ENCODE measurements around the gene TRPV3. TPM values are rescaled to one million over a fixed set of nuclear protein-coding genes. Genes with fewer than 3 reads are reported as not detected.
"Not testable (repeated sequence)": the region's sequence is repeated elsewhere in the genome, so short reads cannot be mapped to it uniquely, and the experiment has no call there.

The TRPV3 gene
- total RNA-seq, 1 donor from 2014 or later: 0.11 TPM

DNA sequence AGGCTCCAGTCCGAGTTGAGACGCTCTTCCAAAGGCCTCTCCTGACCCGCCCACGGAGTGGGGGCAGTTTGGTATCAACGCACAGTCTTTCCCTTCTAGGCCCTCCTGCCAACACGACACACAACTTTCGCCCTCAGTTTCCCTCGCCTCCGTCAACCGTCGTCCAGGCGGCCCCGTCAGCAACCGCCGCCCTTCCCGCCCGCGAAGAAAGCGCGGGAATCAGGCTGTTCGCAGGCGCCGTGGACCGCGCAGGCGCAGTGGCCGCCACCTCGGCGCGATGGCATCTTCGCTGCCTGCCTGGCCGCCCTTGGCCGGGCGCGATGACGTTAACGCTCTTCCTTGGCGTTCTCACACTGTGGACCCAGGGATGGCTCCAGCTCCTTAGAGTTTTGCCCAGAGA lies 86.0 kb downstream of the TRPV3 start, which contains the start of gene SPATA22:
Gene SPATA22 (minus strand): TSS at position 221 of the 400 bp plus-strand sequence. CDS start 2,494 bp downstream, outside the sequence.
- Histone ChIP-seq H3K36me3 (no peaks in the 10 kb centered on the region), H3K9me3 (no peaks in the 10 kb centered on the region), H3K27me3 (no peaks in the 10 kb centered on the region), H3K4me1 (no peaks in the 10 kb centered on the region), H3K4me3 (no peak within 1 kb of the TSS), H3K27ac (no peak within 1 kb of the TSS)
- no peak for TF ChIP-seq CTCF (IDR thresholded peaks at IDR 0.05)
- no peak for DNase-seq (ENCODE audit: low spot score in 2 of 2)
- intact Hi-C loops (cut with DNase I): no loop called here

DNA sequence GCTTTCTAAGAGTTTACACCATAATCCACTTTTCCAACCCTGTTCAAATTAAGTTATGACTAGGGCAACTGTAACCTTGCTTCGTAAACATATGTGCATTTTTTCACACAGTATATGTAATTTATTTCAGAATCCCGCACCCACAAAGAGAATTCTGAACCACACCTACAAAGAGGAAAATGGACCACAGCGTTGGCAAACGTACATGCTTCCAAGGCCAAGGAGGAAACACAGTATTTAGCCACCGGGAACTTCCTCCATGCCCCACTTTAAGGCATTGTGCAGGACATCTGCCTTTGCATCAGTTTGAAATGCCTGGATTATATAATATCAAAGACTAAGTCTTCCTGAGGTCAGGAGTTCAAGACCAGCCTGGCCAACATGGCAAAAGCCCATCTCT lies 88.1 kb downstream of the TRPV3 start:
- Histone ChIP-seq H3K4me1 (no peaks in the 10 kb centered on the region), H3K4me3 (no peak overlapping the region), H3K27ac (no peak overlapping the region), H3K9me3 (no peaks in the 10 kb centered on the region), H3K27me3 (no peaks in the 10 kb centered on the region), H3K36me3 (no peaks in the 10 kb centered on the region)
- DNase-seq (ENCODE audit: low spot score in 2 of 2): no peak
- intact Hi-C loops (cut with DNase I): no loop called here
- no peak for TF ChIP-seq CTCF (IDR thresholded peaks at IDR 0.05)

GRCh38 chr17:3466355-3466754 lies 91.3 kb downstream of the TRPV3 start:
- intact Hi-C loops (cut with DNase I): not testable (repeated sequence)

More at GRCh38 chr17:3466355-3466754, 91.3 kb downstream of the TRPV3 start:
- DNase-seq (ENCODE audit: low spot score in 2 of 2); H3K27ac ChIP-seq; H3K4me1 ChIP-seq; H3K4me3 ChIP-seq; H3K9me3 ChIP-seq; H3K36me3 ChIP-seq; H3K27me3 ChIP-seq: not testable (repeated sequence)

Other genes with a start within 250 kb of the TRPV3 start
- gene OR3A2, start 171.5 kb downstream of the TRPV3 start, total RNA-seq: not detected
- not detected for gene OR1E1, start 159.4 kb downstream of the TRPV3 start, total RNA-seq
- gene OR3A3, start 146.4 kb downstream of the TRPV3 start, total RNA-seq: not detected
- not detected for gene OR1E2, start 124.0 kb downstream of the TRPV3 start, total RNA-seq
- gene SPATA22, start 86.0 kb downstream of the TRPV3 start, total RNA-seq: not detected
- 0.11 TPM for gene ASPA, start 81.8 kb downstream of the TRPV3 start, total RNA-seq
- gene TRPV1, start 51.6 kb upstream of the TRPV3 start, total RNA-seq: 15.9 TPM
- gene SHPK, start 78.4 kb upstream of the TRPV3 start, total RNA-seq: 0.32 TPM
- gene CTNS, start 78.9 kb upstream of the TRPV3 start, total RNA-seq: 16.7 TPM
- 165 TPM for gene TAX1BP3, start 110.8 kb upstream of the TRPV3 start, total RNA-seq
- gene EMC6, start 111.0 kb upstream of the TRPV3 start, total RNA-seq: 75.0 TPM
- gene P2RX5, start 138.3 kb upstream of the TRPV3 start, total RNA-seq: not detected
- 2.7 TPM for gene HASPIN, start 166.1 kb upstream of the TRPV3 start, total RNA-seq
- 15.8 TPM for gene ITGAE, start 243.4 kb upstream of the TRPV3 start, total RNA-seq